Measurements from ENCODE around the gene LIG1. TPM values are rescaled to one million over a fixed set of nuclear protein-coding genes. Genes with fewer than 3 reads are reported as not detected.
A peak's percentile ranks its signal among the peaks of the same experiment; 100 is the strongest.
"Not testable (repeated sequence)": the region's sequence is repeated elsewhere in the genome, so short reads cannot be mapped to it uniquely, and the experiment has no call there.

The LIG1 gene
- total RNA-seq, 1 donor from 2014 or later = 19.2 TPM

DNA sequence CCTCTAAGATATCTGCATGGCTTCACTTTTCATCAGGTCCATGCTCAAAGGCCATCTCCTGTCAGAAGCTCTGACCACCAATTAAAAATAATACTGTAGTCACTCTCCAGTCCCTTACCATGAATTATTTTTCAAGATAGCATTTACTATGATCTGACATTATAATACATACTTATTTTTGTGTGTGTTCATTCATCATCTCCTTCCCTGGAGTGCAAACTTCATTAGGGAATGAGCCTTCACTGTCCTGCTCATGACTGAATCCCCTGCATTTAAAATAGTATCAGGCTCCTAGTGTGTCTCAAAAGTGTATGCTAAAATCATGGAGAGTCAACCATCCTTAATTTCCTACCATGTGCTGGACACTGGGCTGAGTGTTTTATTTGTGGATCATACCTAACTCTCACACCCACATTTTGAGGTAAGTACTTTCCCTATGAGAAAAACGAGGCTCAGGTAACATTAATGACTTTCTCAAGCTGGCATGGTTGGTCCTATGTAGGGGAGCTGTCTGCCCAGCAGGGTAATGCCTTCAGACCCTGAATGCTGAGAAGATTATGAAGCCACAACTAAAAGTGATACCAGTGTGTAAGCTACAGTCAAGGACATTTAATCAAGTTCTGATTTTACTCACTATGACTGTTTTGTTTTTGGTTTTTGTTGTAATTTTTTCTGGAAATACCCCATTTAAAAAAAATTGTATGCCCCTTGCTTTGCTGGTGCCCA is 75.9 kb downstream of the LIG1 start:
- Histone ChIP-seq H3K9me3 (ENCODE audit: insufficient read depth, low read depth, low read length) (peaks cover 3% of the 10 kb centered on the region), H3K9ac (ENCODE audit: low read length) (no peak overlapping the region), H3K4me3 (ENCODE audit: insufficient read depth, low read depth, low read length) (no peak overlapping the region), H3K79me2 (ENCODE audit: insufficient read depth, low read length) (no peaks in the 10 kb centered on the region), H3K27ac (ENCODE audit: low read depth, low read length) (no peak overlapping the region), H4K20me1 (ENCODE audit: insufficient read depth, low read length) (no peaks in the 10 kb centered on the region), H3K36me3 (ENCODE audit: insufficient read depth, low read length) (no peaks in the 10 kb centered on the region), H2AFZ (ENCODE audit: low read depth, low read length) (no peak overlapping the region), H3K4me1 (ENCODE audit: insufficient read depth, low read length) (peaks cover 2% of the 10 kb centered on the region), H3K4me2 (ENCODE audit: low read length) (no peak overlapping the region), H3K27me3 (ENCODE audit: insufficient read depth, low read length) (peaks cover 2% of the 10 kb centered on the region)
- H3K27ac Mint-ChIP-seq (ENCODE audit: unreplicated experiment) = no peak overlapping the region
- H3K27me3 Mint-ChIP-seq (ENCODE audit: low read depth, unreplicated experiment) = peaks cover 22% of the 10 kb centered on the region
- no peak for DNase-seq (ENCODE audit: low read depth)
- peaks cover 17% of the 10 kb centered on the region for H3K36me3 Mint-ChIP-seq (ENCODE audit: low read depth, unreplicated experiment)
- no peak overlapping the region for H3K4me3 Mint-ChIP-seq (ENCODE audit: unreplicated experiment)
- peaks cover 1% of the 10 kb centered on the region for H3K4me1 Mint-ChIP-seq (ENCODE audit: low read depth, unreplicated experiment)
- H3K9me3 Mint-ChIP-seq (ENCODE audit: unreplicated experiment) = peaks cover 26% of the 10 kb centered on the region
- TF ChIP-seq, protein P1, sequence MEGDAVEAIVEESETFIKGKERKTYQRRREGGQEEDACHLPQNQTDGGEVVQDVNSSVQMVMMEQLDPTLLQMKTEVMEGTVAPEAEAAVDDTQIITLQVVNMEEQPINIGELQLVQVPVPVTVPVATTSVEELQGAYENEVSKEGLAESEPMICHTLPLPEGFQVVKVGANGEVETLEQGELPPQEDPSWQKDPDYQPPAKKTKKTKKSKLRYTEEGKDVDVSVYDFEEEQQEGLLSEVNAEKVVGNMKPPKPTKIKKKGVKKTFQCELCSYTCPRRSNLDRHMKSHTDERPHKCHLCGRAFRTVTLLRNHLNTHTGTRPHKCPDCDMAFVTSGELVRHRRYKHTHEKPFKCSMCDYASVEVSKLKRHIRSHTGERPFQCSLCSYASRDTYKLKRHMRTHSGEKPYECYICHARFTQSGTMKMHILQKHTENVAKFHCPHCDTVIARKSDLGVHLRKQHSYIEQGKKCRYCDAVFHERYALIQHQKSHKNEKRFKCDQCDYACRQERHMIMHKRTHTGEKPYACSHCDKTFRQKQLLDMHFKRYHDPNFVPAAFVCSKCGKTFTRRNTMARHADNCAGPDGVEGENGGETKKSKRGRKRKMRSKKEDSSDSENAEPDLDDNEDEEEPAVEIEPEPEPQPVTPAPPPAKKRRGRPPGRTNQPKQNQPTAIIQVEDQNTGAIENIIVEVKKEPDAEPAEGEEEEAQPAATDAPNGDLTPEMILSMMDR (IDR thresholded peaks at IDR 0.05; ENCODE audit: insufficient read depth, low read depth, low read length) = no peak
- no peak for TF ChIP-seq EZH2 (IDR thresholded peaks at IDR 0.05; ENCODE audit: insufficient read depth, low read length)
- FAIRE-seq = no peak

DNA sequence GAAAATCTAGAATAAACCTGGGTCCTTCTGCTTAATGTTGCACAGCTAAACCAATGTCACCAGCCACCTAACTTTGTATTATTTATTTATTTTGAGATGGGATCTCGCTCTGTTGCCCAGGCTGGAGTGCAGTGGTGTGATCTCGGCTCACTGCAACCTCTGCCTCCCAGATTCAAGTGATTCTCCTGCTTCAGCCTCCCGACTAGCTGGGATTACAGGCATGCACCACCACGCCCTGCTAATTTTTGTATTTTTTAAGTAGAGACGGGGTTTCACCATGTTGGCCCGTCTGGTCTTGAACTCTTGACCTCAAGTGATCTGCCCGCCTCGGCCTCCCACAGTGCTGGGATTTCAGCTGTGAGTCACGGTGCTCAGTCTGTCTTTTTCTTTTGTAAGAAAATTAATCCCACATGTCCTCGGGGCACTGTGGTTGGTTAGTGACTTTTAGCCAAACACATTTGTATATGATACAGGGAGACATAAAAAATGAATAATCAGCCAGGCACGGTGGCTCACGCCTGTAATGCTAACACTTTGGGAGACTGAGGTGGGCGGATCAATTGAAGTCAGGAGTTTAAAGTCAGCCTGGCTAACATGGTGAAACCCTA is 78.9 kb downstream of the LIG1 start:
- not testable (repeated sequence) for H3K9ac ChIP-seq (ENCODE audit: low read length)

DNA sequence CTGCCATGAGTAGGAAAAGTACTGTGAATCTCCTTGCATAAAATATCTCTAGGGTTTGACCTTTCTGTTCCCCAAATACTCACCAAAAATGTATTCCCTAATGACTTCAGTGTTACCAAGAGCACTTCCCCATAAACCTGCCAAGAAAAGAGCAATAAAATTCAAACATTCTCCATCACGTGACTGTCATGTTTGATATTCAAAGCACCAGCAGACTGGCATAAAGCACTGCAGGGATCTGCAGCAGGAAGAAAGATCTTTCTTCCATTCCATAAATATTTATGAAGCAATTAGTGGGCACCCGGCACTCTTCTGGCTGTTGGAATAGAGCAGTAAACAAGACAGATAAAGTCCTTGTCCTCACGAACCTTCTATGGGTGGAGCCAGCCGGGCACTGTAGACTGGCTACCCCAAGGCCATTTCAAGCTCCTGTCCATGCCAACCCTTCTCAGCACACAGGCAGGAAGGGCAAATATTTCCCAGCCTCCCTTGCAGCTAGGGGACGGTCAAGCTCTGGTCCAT is 79.8 kb downstream of the LIG1 start:
- H3K27me3 ChIP-seq (ENCODE audit: insufficient read depth, low read length) = peaks cover 8% of the 10 kb centered on the region
- H3K4me3 ChIP-seq (ENCODE audit: insufficient read depth, low read depth, low read length) = no peak overlapping the region
- H3K36me3 ChIP-seq (ENCODE audit: insufficient read depth, low read length) = no peaks in the 10 kb centered on the region
- no peak overlapping the region for H3K9ac ChIP-seq (ENCODE audit: low read length)
- FAIRE-seq (peak; percentile 34), DNase-seq (ENCODE audit: low read depth) (no peak)
- H4K20me1 ChIP-seq (ENCODE audit: insufficient read depth, low read length) = no peaks in the 10 kb centered on the region
- Mint-ChIP-seq H3K4me3 (ENCODE audit: unreplicated experiment) (no peak overlapping the region), H3K4me1 (ENCODE audit: low read depth, unreplicated experiment) (peaks cover 4% of the 10 kb centered on the region), H3K9me3 (ENCODE audit: unreplicated experiment) (peaks cover 30% of the 10 kb centered on the region), H3K27me3 (ENCODE audit: low read depth, unreplicated experiment) (peaks cover 28% of the 10 kb centered on the region), H3K27ac (ENCODE audit: unreplicated experiment) (no peak overlapping the region), H3K36me3 (ENCODE audit: low read depth, unreplicated experiment) (peaks cover 14% of the 10 kb centered on the region)
- TF ChIP-seq, protein P1 (IDR thresholded peaks at IDR 0.05; ENCODE audit: insufficient read depth, low read depth, low read length) = no peak
- no peak for TF ChIP-seq EZH2 (IDR thresholded peaks at IDR 0.05; ENCODE audit: insufficient read depth, low read length)
- no peak overlapping the region for H3K27ac ChIP-seq (ENCODE audit: low read depth, low read length)
- H2AFZ ChIP-seq (ENCODE audit: low read depth, low read length) = no peak overlapping the region
- peaks cover 3% of the 10 kb centered on the region for H3K9me3 ChIP-seq (ENCODE audit: insufficient read depth, low read depth, low read length)
- H3K4me1 ChIP-seq (ENCODE audit: insufficient read depth, low read length) = no peaks in the 10 kb centered on the region
- H3K4me2 ChIP-seq (ENCODE audit: low read length) = no peak overlapping the region
- H3K79me2 ChIP-seq (ENCODE audit: insufficient read depth, low read length) = no peaks in the 10 kb centered on the region

More for the DNA sequence above, 78.9 kb downstream of the LIG1 start:
- H3K27me3 ChIP-seq (ENCODE audit: insufficient read depth, low read length); H3K9me3 ChIP-seq (ENCODE audit: insufficient read depth, low read depth, low read length); H3K4me1 ChIP-seq (ENCODE audit: insufficient read depth, low read length); H3K4me3 Mint-ChIP-seq (ENCODE audit: unreplicated experiment); H3K27ac ChIP-seq (ENCODE audit: low read depth, low read length); H3K27ac Mint-ChIP-seq (ENCODE audit: unreplicated experiment); H2AFZ ChIP-seq (ENCODE audit: low read depth, low read length); H3K79me2 ChIP-seq (ENCODE audit: insufficient read depth, low read length); H3K4me1 Mint-ChIP-seq (ENCODE audit: low read depth, unreplicated experiment); H3K36me3 ChIP-seq (ENCODE audit: insufficient read depth, low read length); H4K20me1 ChIP-seq (ENCODE audit: insufficient read depth, low read length); H3K4me3 ChIP-seq (ENCODE audit: insufficient read depth, low read depth, low read length): not testable (repeated sequence)
- peak; percentile 90 for DNase-seq (ENCODE audit: low read depth)
- H3K9me3 Mint-ChIP-seq (ENCODE audit: unreplicated experiment) = peaks cover 31% of the 10 kb centered on the region
- peaks cover 17% of the 10 kb centered on the region for H3K36me3 Mint-ChIP-seq (ENCODE audit: low read depth, unreplicated experiment)
- H3K27me3 Mint-ChIP-seq (ENCODE audit: low read depth, unreplicated experiment) = peaks cover 33% of the 10 kb centered on the region
- peak; percentile 34 for FAIRE-seq
- H3K4me2 ChIP-seq (ENCODE audit: low read length) = peak overlapping the region; percentile 22

DNA sequence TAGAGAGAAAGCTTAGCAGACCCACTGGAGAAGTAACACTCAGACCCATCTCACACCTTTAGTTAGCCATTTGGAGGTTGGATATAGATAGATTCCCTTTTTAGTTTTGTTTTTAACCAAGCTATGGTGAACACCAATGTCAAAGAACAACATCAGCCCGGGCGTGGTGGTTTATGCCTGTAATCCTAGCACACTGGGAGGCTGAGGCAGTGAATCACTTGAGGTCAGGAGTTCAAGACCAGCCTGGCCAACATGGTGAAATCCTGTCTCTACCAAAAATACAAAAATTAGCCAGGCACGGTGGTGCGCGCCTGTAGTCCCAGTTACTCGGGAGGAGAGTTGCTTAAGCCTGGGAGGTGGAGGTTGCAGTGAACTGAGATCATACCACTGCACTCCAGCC is 81.2 kb downstream of the LIG1 start:
- H2AFZ ChIP-seq (ENCODE audit: low read depth, low read length); H3K36me3 Mint-ChIP-seq (ENCODE audit: low read depth, unreplicated experiment); FAIRE-seq; H3K4me3 Mint-ChIP-seq (ENCODE audit: unreplicated experiment); H3K9me3 ChIP-seq (ENCODE audit: insufficient read depth, low read depth, low read length); H3K4me1 ChIP-seq (ENCODE audit: insufficient read depth, low read length); H3K27me3 ChIP-seq (ENCODE audit: insufficient read depth, low read length); H3K4me3 ChIP-seq (ENCODE audit: insufficient read depth, low read depth, low read length); H3K79me2 ChIP-seq (ENCODE audit: insufficient read depth, low read length); H3K27ac Mint-ChIP-seq (ENCODE audit: unreplicated experiment); H4K20me1 ChIP-seq (ENCODE audit: insufficient read depth, low read length); H3K4me2 ChIP-seq (ENCODE audit: low read length); H3K36me3 ChIP-seq (ENCODE audit: insufficient read depth, low read length); H3K27ac ChIP-seq (ENCODE audit: low read depth, low read length); H3K9ac ChIP-seq (ENCODE audit: low read length); DNase-seq (ENCODE audit: low read depth); H3K4me1 Mint-ChIP-seq (ENCODE audit: low read depth, unreplicated experiment): not testable (repeated sequence)
- H3K27me3 Mint-ChIP-seq (ENCODE audit: low read depth, unreplicated experiment) = peaks cover 20% of the 10 kb centered on the region
- H3K9me3 Mint-ChIP-seq (ENCODE audit: unreplicated experiment) = peaks cover 18% of the 10 kb centered on the region
